Naive B cell (primary cell): ENCODE measurements around the gene REXO4. TPM values are rescaled to one million over a fixed set of nuclear protein-coding genes. Genes with fewer than 3 reads are reported as not detected.
"Not testable (repeated sequence)": the region's sequence is repeated elsewhere in the genome, so short reads cannot be mapped to it uniquely, and the experiment has no call there.

Experiments
- ATAC-seq, 2 donors: fragments of 150-1000 bp; cut with Tn5 transposase; 2 replicates each; pipeline ENCODE4 v1.10.0; 2021; ENCODE audit warnings: low read depth in 2 of 2, mild to moderate bottlenecking in 2 of 2, moderate library complexity in 2 of 2
- DNase-seq: peaks from one replicate; pipeline ENCODE4 v3.0.0; 2022
- H3K27ac Mint-ChIP-seq, 6 donors: one replicate each; pipeline ENCODE4 v1.8.0; 2020 to 2022; ENCODE audit warnings: mild to moderate bottlenecking in 6 of 6, mixed read lengths in 6 of 6, moderate library complexity in 5 of 6, inconsistent platforms in 2 of 6
- H3K27me3 Mint-ChIP-seq, 3 donors: one replicate each; pipeline ENCODE4 v1.8.0; 2021 to 2022; ENCODE audit warnings: mixed read lengths in 3 of 3, mild to moderate bottlenecking in 1 of 3
- H3K36me3 Mint-ChIP-seq, 2 donors: one replicate each; pipeline ENCODE4 v1.8.0; 2020 to 2022; ENCODE audit warnings: mixed read lengths in 2 of 2, inconsistent platforms in 1 of 2, mild to moderate bottlenecking in 1 of 2
- H3K4me1 Mint-ChIP-seq, 3 donors: one replicate each; pipeline ENCODE4 v1.8.0; 2020 to 2022; ENCODE audit warnings: mixed read lengths in 3 of 3, inconsistent platforms in 1 of 3, mild to moderate bottlenecking in 1 of 3, moderate library complexity in 1 of 3
- H3K4me3 Mint-ChIP-seq, 8 donors: one replicate each; pipeline ENCODE4 v1.8.0; 2020 to 2022; ENCODE audit warnings: mild to moderate bottlenecking in 8 of 8, mixed read lengths in 8 of 8, moderate library complexity in 8 of 8, inconsistent platforms in 2 of 8
- H3K9me3 Mint-ChIP-seq, 7 donors: one replicate each; pipeline ENCODE4 v1.8.0; 2020 to 2022; ENCODE audit warnings: mixed read lengths in 7 of 7, mild to moderate bottlenecking in 5 of 7, inconsistent platforms in 2 of 7, moderate library complexity in 1 of 7
- polyA plus RNA-seq, 6 donors: library from polyadenylated mRNA; unstranded; fragments of 300-500 nt; fragmentation: Illumina TruSeq; gene quantifications; one replicate each; pipeline ENCODE4 v1.2.3, GENCODE V29; 2021; ENCODE audit warnings: low read depth in 6 of 6

The REXO4 gene
- polyA plus RNA-seq, 6 donors from 2014 or later: 4.3 to 27.7 (median 15.1) TPM

GRCh38 chr9:133401588-133401987, 16.2 kb downstream of the REXO4 start:
- Mint-ChIP-seq H3K4me3 (no peak overlapping the region), H3K36me3 (peaks cover 0 to 5% of the 10 kb centered on the region in 2 donors), H3K4me1 (peaks cover 5 to 13% (median 8%) of the 10 kb centered on the region in 3 donors), H3K9me3 (no peaks in the 10 kb centered on the region), H3K27ac (no peak overlapping the region), H3K27me3 (no peaks in the 10 kb centered on the region)
- ATAC-seq (no peak), DNase-seq (no peak)

GRCh38 chr9:133400292-133400691, 17.5 kb downstream of the REXO4 start:
- peaks cover 5 to 8% (median 5%) of the 10 kb centered on the region in 3 donors for H3K4me1 Mint-ChIP-seq
- DNase-seq (no peak), ATAC-seq (no peak)
- H3K27ac Mint-ChIP-seq: no peak overlapping the region
- H3K36me3 Mint-ChIP-seq: peaks cover 0 to 2% of the 10 kb centered on the region in 2 donors
- H3K9me3 Mint-ChIP-seq: peaks cover 0 to 2% (median 0%) of the 10 kb centered on the region in 7 donors
- H3K4me3 Mint-ChIP-seq: no peak overlapping the region
- H3K27me3 Mint-ChIP-seq: peaks cover 0 to 4% (median 0%) of the 10 kb centered on the region in 3 donors

- Mint-ChIP-seq H3K27me3 (peaks cover 0 to 16% (median 8%) of the 10 kb centered on the region in 3 donors), H3K27ac (no peak overlapping the region), H3K9me3 (peaks cover 0 to 2% (median 0%) of the 10 kb centered on the region in 7 donors)
These were observed 19.9 kb downstream of the REXO4 start for GRCh38 chr9:133397895-133398294.

GRCh38 chr9:133397370-133397769, 20.4 kb downstream of the REXO4 start:
- Mint-ChIP-seq H3K27ac (no peak overlapping the region), H3K4me3 (peak overlapping the region in 1 of 8 donors; percentile 72)

More at GRCh38 chr9:133397895-133398294, 19.9 kb downstream of the REXO4 start:
- ATAC-seq: no peak
- no peak overlapping the region for H3K4me3 Mint-ChIP-seq
- no peak for DNase-seq
- no peaks in the 10 kb centered on the region for H3K36me3 Mint-ChIP-seq
- H3K4me1 Mint-ChIP-seq: no peaks in the 10 kb centered on the region

GRCh38 chr9:133396952-133397351, 20.9 kb downstream of the REXO4 start:
- no peak for ATAC-seq
- Mint-ChIP-seq H3K27ac (peak overlapping the region in 1 of 6 donors; percentile 62), H3K9me3 (peaks cover 0 to 2% (median 0%) of the 10 kb centered on the region in 7 donors), H3K4me1 (no peaks in the 10 kb centered on the region), H3K36me3 (no peaks in the 10 kb centered on the region), H3K27me3 (peaks cover 0 to 16% (median 8%) of the 10 kb centered on the region in 3 donors), H3K4me3 (peak overlapping the region in 1 of 8 donors; percentile 72)
- no peak for DNase-seq

More at GRCh38 chr9:133397370-133397769, 20.4 kb downstream of the REXO4 start:
- Mint-ChIP-seq H3K36me3 (no peaks in the 10 kb centered on the region), H3K27me3 (peaks cover 0 to 16% (median 8%) of the 10 kb centered on the region in 3 donors), H3K4me1 (no peaks in the 10 kb centered on the region), H3K9me3 (peaks cover 0 to 2% (median 0%) of the 10 kb centered on the region in 7 donors)
- no peak for DNase-seq
- no peak for ATAC-seq

- Mint-ChIP-seq H3K27ac (no peak overlapping the region), H3K36me3 (no peaks in the 10 kb centered on the region), H3K4me1 (no peaks in the 10 kb centered on the region), H3K4me3 (no peak overlapping the region), H3K9me3 (peaks cover 0 to 3% (median 0%) of the 10 kb centered on the region in 7 donors), H3K27me3 (peaks cover 0 to 29% (median 19%) of the 10 kb centered on the region in 3 donors)
- no peak for DNase-seq
- no peak for ATAC-seq
These were observed 23.0 kb downstream of the REXO4 start for GRCh38 chr9:133394687-133395271.

- no peak overlapping the region for H3K27ac Mint-ChIP-seq
- no peak overlapping the region for H3K4me3 Mint-ChIP-seq
- peaks cover 0 to 3% (median 0%) of the 10 kb centered on the region in 7 donors for H3K9me3 Mint-ChIP-seq
- DNase-seq (no peak), ATAC-seq (no peak)
- no peaks in the 10 kb centered on the region for H3K36me3 Mint-ChIP-seq
- H3K4me1 Mint-ChIP-seq: no peaks in the 10 kb centered on the region
- H3K27me3 Mint-ChIP-seq: peaks cover 0 to 33% (median 23%) of the 10 kb centered on the region in 3 donors
These were observed 24.4 kb downstream of the REXO4 start for GRCh38 chr9:133393399-133393798.

- H3K27me3 Mint-ChIP-seq: peaks cover 0 to 33% (median 23%) of the 10 kb centered on the region in 3 donors
- not testable (repeated sequence) for ATAC-seq, H3K27ac Mint-ChIP-seq, H3K4me1 Mint-ChIP-seq, H3K36me3 Mint-ChIP-seq, H3K9me3 Mint-ChIP-seq, DNase-seq, H3K4me3 Mint-ChIP-seq
These were observed 25.5 kb downstream of the REXO4 start for GRCh38 chr9:133392308-133392707.

- not testable (repeated sequence) for H3K27ac Mint-ChIP-seq, H3K36me3 Mint-ChIP-seq, H3K9me3 Mint-ChIP-seq, ATAC-seq, H3K4me1 Mint-ChIP-seq, DNase-seq, H3K4me3 Mint-ChIP-seq
- H3K27me3 Mint-ChIP-seq: peaks cover 0 to 33% (median 23%) of the 10 kb centered on the region in 3 donors
These were observed 26.4 kb downstream of the REXO4 start for GRCh38 chr9:133391449-133391848.

GRCh38 chr9:133390713-133391112, 27.1 kb downstream of the REXO4 start:
- H3K4me1 Mint-ChIP-seq: no peaks in the 10 kb centered on the region
- H3K4me3 Mint-ChIP-seq: no peak overlapping the region
- H3K27me3 Mint-ChIP-seq: peaks cover 0 to 33% (median 23%) of the 10 kb centered on the region in 3 donors
- ATAC-seq (no peak), DNase-seq (no peak)
- H3K27ac Mint-ChIP-seq: no peak overlapping the region
- no peaks in the 10 kb centered on the region for H3K36me3 Mint-ChIP-seq
- peaks cover 0 to 3% (median 0%) of the 10 kb centered on the region in 7 donors for H3K9me3 Mint-ChIP-seq

- Mint-ChIP-seq H3K27me3 (peaks cover 0 to 23% (median 22%) of the 10 kb centered on the region in 3 donors), H3K4me3 (peak overlapping the region in 1 of 8 donors; percentile 35), H3K9me3 (peaks cover 0 to 2% (median 0%) of the 10 kb centered on the region in 7 donors), H3K36me3 (no peaks in the 10 kb centered on the region), H3K4me1 (no peaks in the 10 kb centered on the region), H3K27ac (peak overlapping the region in 2 of 6 donors; percentile 42 to 44)
- no peak for ATAC-seq
- no peak for DNase-seq
These were observed 28.2 kb downstream of the REXO4 start for GRCh38 chr9:133389562-133389961.

GRCh38 chr9:133389025-133389557, 28.7 kb downstream of the REXO4 start:
- Mint-ChIP-seq H3K36me3 (no peaks in the 10 kb centered on the region), H3K4me1 (no peaks in the 10 kb centered on the region), H3K4me3 (no peak overlapping the region), H3K9me3 (peaks cover 0 to 2% (median 0%) of the 10 kb centered on the region in 7 donors), H3K27me3 (peaks cover 0 to 23% (median 18%) of the 10 kb centered on the region in 3 donors), H3K27ac (no peak overlapping the region)
- ATAC-seq: no peak
- DNase-seq: no peak

GRCh38 chr9:133387680-133388079, 30.1 kb downstream of the REXO4 start:
- H3K27ac Mint-ChIP-seq: no peak overlapping the region
- ATAC-seq (no peak), DNase-seq (no peak)
- H3K9me3 Mint-ChIP-seq: peaks cover 0 to 2% (median 0%) of the 10 kb centered on the region in 7 donors
- no peaks in the 10 kb centered on the region for H3K4me1 Mint-ChIP-seq
- H3K27me3 Mint-ChIP-seq: peaks cover 0 to 17% (median 15%) of the 10 kb centered on the region in 3 donors
- no peaks in the 10 kb centered on the region for H3K36me3 Mint-ChIP-seq
- H3K4me3 Mint-ChIP-seq: peak overlapping the region in 1 of 8 donors; percentile 63

GRCh38 chr9:133386338-133386737, 31.5 kb downstream of the REXO4 start:
- Mint-ChIP-seq H3K36me3 (no peaks in the 10 kb centered on the region), H3K27ac (peak overlapping the region in 1 of 6 donors; percentile 50), H3K4me1 (no peaks in the 10 kb centered on the region), H3K9me3 (peaks cover 0 to 2% (median 0%) of the 10 kb centered on the region in 7 donors), H3K27me3 (peaks cover 0 to 17% (median 15%) of the 10 kb centered on the region in 3 donors), H3K4me3 (no peak overlapping the region)
- DNase-seq (no peak), ATAC-seq (no peak)
